SK-N-MC (cell line): Measurements from ENCODE around the gene PIH1D1.
"Not testable (repeated sequence)": the region's sequence is repeated elsewhere in the genome, so short reads cannot be mapped to it uniquely, and the experiment has no call there.

Experiments
- DNase-seq: peaks from one replicate; pipeline ENCODE4 v3.0.0-alpha.2; 2011; ENCODE audit warnings: low read depth, low spot score
- H3K27ac ChIP-seq: fragments of 200-600 bp; sonication (generic); 2 replicates; pipeline ENCODE4 v1.5.1; 2016; ENCODE audit warnings: mixed run types
- H3K36me3 ChIP-seq: fragments of 200-600 bp; sonication (generic); 2 replicates; pipeline ENCODE4 v1.6.1; 2017; ENCODE audit warnings: antibody characterized with exemption, low read length, mixed read lengths; ENCODE audit not compliant: insufficient read depth
- H3K4me3 ChIP-seq: fragments of 200-600 bp; sonication (generic); 2 replicates; pipeline ENCODE4 v1.5.1; 2016
- H3K9ac ChIP-seq: fragments of 200-600 bp; sonication (generic); 2 replicates; pipeline ENCODE4 v1.8.0; 2017; ENCODE audit warnings: mixed run types, mixed read lengths; ENCODE audit not compliant: insufficient read length
- H3K9me3 ChIP-seq: fragments of 200-600 bp; sonication (generic); 2 replicates; pipeline ENCODE4 v1.6.1; 2017; ENCODE audit warnings: low read depth, mild to moderate bottlenecking, antibody characterized with exemption, low read length, moderate library complexity, mixed read lengths
- EZH2 ChIP-seq: fragments of 200-600 bp; sonication (generic); IDR thresholded peaks from one replicate; pipeline ENCODE4 v1.6.1; 2017; ENCODE audit warnings: antibody characterized with exemption
- FOXP2 ChIP-seq: optimal IDR thresholded peaks from 2 replicates; pipeline ENCODE3; 2011; ENCODE audit warnings: mild to moderate bottlenecking, moderate library complexity; ENCODE audit not compliant: insufficient read depth; ENCODE audit errors: extremely low read length, control extremely low read depth
- POLR2AphosphoS5 ChIP-seq: IDR thresholded peaks from 2 replicates; pipeline ENCODE4 v1.6.1; 2012; ENCODE audit warnings: mild to moderate bottlenecking, low read depth, low read length, borderline replicate concordance

The PIH1D1 gene

DNA sequence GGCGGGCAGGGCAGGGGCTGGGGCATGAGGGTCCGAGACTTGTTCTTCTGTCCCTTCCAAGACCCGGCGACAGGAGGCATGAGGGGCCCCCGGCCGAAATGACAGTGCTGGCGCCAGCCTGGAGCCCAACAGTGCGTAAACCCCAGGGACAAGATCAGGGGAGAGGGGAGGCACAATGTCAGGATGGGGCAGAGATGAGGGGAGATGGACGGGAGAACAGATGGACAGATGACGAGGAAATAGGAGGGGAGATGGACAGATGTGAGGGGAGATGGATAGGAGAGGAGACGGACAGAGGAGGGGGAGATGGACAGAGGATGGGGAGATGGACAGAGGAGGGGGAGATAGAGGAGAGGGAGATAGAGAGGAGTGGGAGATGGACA lies 22.9 kb upstream of the PIH1D1 start:
- Histone ChIP-seq H3K36me3 (peaks cover 4% of the 10 kb centered on the region; the same call in 1 of the 2 replicates), H3K9ac (no peak overlapping the region), H3K27ac (no peak overlapping the region), H3K9me3 (no peaks in the 10 kb centered on the region), H3K4me3 (peak overlapping the region; percentile 76)
- TF ChIP-seq EZH2: no peak
- no peak for TF ChIP-seq POLR2AphosphoS5
- TF ChIP-seq FOXP2: no peak
- DNase-seq: no peak

DNA sequence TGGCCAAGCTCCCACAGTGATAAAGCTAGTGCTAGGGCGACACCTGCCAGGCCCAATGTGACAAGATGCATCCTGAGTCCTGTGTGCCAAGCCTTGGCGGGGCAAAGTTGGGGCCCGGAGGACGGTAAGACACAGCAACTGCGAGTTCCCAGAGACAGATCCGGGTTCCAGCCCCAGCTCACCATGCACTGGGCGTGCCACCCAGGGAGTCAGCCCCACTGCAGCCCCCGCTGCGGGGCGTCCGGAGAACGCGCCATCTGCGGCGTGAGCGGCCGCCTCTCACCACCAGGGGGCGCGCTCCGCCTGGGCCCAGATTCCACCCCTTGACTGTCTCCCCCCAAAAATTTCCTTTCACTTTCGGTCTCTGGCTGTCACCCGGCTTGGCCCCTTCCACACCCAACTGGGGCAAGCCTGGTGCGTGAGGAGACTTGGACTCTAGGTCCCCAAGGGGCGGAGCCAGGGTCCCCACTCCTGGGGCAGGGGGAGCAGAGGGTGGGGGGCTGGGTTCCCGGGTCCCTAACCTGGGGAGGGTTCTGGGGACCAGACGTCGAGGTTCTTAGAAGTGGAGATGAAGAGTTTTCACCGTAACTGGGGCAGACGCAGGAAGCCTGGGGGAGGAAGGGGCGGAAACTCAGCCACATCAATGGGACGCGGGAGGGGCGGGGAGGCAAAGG lies 22.4 kb upstream of the PIH1D1 start, which contains the start of gene FLT3LG:
FLT3LG (plus strand) TSS at position 348 of the 674 bp plus-strand sequence. CDS start 425 bp downstream, outside the sequence.
- H3K9ac ChIP-seq: peak within 1 kb of the TSS; percentile 65
- 0 out of 2 replicates have a peak within 1 kb of the TSS, but pooled peaks have one; percentile 12 for H3K27ac ChIP-seq
- no peak for TF ChIP-seq EZH2
- no peak for TF ChIP-seq POLR2AphosphoS5
- TF ChIP-seq FOXP2: no peak
- no peak for DNase-seq
- H3K36me3 ChIP-seq: peaks cover 4% of the 10 kb centered on the region; the same call in 1 of the 2 replicates
- H3K4me3 ChIP-seq: peak within 1 kb of the TSS; percentile 76
- no peaks in the 10 kb centered on the region for H3K9me3 ChIP-seq

DNA sequence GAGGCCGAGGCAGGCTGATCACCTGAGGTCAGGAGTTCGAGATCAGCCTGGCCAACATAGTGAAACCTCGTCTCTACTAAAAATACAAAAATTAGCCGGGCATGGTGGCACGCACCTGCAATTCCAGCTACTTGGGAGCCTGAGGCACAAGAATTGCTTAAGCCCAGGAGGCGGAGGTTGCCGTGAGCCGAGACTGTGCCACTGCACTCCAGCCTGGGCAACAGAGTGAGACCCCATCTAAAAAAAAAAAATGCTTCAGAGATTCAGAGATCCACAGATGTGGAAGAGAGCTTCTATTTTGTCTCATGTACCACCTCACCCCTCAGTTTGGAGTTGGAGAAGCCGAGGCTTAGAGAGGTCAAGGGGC lies 21.9 kb upstream of the PIH1D1 start:
- not testable (repeated sequence) for H3K27ac ChIP-seq, DNase-seq, H3K36me3 ChIP-seq, H3K9me3 ChIP-seq, H3K9ac ChIP-seq
- H3K4me3 ChIP-seq: peak overlapping the region; percentile 76

DNA sequence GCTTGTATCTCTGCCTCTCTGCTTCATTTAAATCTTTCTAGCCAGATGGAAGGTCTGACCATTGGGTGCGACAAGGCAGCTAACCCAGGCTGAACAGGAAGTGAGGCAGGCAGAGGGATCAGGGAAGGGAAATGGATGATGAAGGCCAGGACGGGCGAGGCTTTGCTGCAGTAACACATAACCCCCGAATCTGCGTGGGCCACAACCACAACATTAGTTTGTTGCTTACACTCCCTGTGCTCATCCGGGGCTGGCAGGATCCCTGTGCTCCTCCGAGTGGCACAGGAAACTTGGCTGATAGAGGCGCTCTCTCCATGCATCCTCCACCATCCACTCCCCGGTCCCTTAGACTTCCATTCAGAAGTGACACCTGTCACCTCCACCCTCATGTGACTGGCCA lies 21.3 kb upstream of the PIH1D1 start:
- Histone ChIP-seq H3K9ac (no peak overlapping the region), H3K4me3 (no peak overlapping the region), H3K27ac (no peak overlapping the region), H3K9me3 (no peaks in the 10 kb centered on the region), H3K36me3 (peaks cover 4% of the 10 kb centered on the region; the same call in 1 of the 2 replicates)
- no peak for TF ChIP-seq FOXP2
- no peak for TF ChIP-seq POLR2AphosphoS5
- no peak for TF ChIP-seq EZH2
- no peak for DNase-seq

DNA sequence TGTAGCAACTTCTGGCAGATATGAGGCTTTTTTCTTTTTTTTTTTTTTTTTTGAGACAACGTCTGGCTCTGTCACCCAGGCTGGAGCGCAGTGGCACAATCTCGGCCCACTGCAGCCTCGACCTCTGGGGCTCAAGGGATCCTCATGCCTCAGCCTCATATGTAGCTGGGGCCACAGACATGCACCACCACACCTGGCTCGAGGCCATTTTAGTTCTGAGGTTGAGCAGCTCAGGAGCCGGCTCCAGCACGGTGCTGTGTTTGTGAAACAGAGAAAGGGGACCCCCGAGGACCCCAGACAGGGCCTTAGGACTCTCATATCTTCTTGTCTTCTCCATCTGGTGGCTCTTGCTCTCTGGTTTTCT lies 19.0 kb upstream of the PIH1D1 start:
- H3K36me3 ChIP-seq: peaks cover 10% of the 10 kb centered on the region; the same call in 1 of the 2 replicates
- no peaks in the 10 kb centered on the region for H3K9me3 ChIP-seq
- H3K27ac ChIP-seq: peak overlapping the region; percentile 13; the same call in 1 of the 2 replicates
- no peak for DNase-seq
- TF ChIP-seq POLR2AphosphoS5 (no peak), FOXP2 (no peak), EZH2 (no peak)
- H3K9ac ChIP-seq: no peak overlapping the region
- H3K4me3 ChIP-seq: no peak overlapping the region

DNA sequence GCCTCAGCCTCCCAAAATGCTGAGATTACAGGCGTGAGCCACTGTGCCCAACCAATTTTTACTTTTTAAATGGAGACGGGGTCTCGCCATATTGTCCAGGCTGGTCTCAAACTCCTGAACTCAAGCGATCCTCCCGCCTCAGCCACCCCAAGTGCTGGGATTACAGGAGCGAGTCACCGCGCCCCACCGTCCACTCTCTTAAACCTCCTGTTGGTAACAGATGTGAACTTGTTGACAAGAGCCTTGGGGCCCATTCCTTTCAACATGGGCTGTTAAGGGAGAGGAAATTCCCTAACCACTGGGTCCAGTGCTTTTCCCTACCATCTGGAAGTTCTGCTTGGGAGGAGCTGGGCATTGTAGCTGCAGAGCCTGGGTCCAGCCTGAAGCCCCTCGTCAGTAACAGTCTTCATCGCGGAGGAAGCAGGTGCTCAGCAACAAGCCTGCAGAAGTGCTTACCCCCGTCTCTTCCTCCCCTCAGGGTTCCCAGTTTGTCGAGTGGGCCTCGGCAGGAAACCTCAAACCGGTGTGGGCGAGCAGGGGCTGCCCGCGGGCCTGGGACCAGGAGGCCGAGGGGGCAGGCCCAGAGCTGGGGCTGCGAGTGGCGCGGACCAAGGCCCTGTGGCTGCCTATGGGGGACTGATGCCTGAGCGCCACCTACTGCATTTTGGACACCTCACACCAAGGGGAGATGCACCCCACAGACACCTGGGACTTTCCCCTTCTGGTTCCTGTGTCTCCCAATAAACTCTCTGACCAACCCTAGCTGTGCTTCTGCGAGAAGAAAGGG lies 18.4 kb upstream of the PIH1D1 start:
- no peaks in the 10 kb centered on the region for H3K9me3 ChIP-seq
- no peak overlapping the region for H3K4me3 ChIP-seq
- H3K9ac ChIP-seq: no peak overlapping the region
- peaks cover 16% of the 10 kb centered on the region; the same call in 1 of the 2 replicates for H3K36me3 ChIP-seq
- TF ChIP-seq FOXP2: no peak
- TF ChIP-seq POLR2AphosphoS5: no peak
- no peak for TF ChIP-seq EZH2
- no peak for DNase-seq
- H3K27ac ChIP-seq: no peak overlapping the region

DNA sequence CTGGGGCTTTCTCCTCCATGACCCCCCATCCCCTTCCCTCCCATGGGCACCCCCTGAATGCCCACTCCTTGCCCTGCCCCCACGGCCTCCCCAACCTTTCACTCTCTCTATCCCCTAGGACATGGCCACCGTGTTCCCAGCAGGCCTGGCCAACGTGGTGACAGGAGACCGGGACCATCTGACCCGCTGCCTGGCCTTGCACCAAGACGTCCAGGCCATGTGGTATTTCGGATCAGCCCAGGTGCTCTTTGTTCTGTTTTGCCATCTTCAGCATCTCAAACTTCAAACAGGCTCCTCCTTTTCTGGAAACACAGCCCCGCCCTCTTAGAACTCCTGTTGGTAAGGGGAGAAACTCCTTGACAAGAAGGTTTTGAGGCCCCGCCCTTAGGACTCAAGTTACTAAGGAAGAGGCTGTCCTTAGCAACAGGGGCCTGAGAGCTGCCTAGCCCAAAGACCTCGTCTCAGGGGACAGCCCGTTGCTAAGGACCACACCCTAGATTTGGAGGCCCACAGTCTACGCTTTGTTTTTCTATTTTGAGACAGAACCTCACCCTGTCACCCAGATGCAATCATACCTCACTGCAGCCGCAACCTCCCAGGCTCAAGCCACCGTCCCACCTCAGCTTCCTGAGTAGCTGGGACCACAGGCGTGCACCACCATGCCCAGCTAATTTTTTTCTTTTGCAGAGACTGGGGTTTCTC lies 17.3 kb upstream of the PIH1D1 start:
- H3K36me3 ChIP-seq: peaks cover 16% of the 10 kb centered on the region; the same call in 1 of the 2 replicates
- H3K4me3 ChIP-seq: no peak overlapping the region
- TF ChIP-seq FOXP2 (no peak), POLR2AphosphoS5 (no peak), EZH2 (no peak)
- no peaks in the 10 kb centered on the region for H3K9me3 ChIP-seq
- H3K27ac ChIP-seq: no peak overlapping the region
- no peak overlapping the region for H3K9ac ChIP-seq
- DNase-seq: no peak

DNA sequence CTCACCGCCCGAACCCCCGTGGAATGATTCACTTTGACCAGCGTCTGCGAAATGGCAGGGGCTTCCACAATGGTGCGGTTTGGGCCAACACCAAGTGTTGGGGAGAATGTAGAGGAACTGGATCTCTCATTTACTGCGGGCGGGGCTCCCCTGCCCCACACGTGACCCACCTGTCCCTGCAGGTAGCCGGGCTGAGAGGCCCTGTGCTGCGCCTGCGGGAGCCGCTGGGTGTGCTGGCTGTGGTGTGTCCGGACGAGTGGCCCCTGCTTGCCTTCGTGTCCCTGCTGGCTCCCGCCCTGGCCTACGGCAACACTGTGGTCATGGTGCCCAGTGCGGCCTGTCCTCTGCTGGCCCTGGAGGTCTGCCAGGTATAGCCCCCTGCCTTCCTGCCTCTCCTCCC lies 16.6 kb upstream of the PIH1D1 start:
- H3K4me3 ChIP-seq: no peak overlapping the region
- H3K27ac ChIP-seq: no peak overlapping the region
- TF ChIP-seq EZH2 (no peak), POLR2AphosphoS5 (no peak), FOXP2 (no peak)
- no peak for DNase-seq
- H3K9ac ChIP-seq: no peak overlapping the region
- H3K9me3 ChIP-seq: no peaks in the 10 kb centered on the region
- H3K36me3 ChIP-seq: peaks cover 16% of the 10 kb centered on the region; the same call in 1 of the 2 replicates
